SHP77 (cell line): Measurements from ENCODE around the gene TMEM270.
A peak's percentile ranks its signal among the peaks of the same experiment; 100 is the strongest.
"Not testable (repeated sequence)": the region's sequence is repeated elsewhere in the genome, so short reads cannot be mapped to it uniquely, and the experiment has no call there.

Source experiments
- DNase-seq, 2 experiments: peaks; one replicate each; lab custom pipeline; 2025; lab: John Stamatoyannopoulos, UW

Gene TMEM270

GRCh38 chr7:73832806-73833205 is 28.2 kb upstream of the TMEM270 start:
- DNase-seq: no peak

GRCh38 chr7:73833251-73833919 is 27.6 kb upstream of the TMEM270 start:
- peak; percentile 57 to 59 for DNase-seq

- no peak for DNase-seq
These were observed 26.2 kb upstream of the TMEM270 start for GRCh38 chr7:73834626-73835191.

GRCh38 chr7:73837167-73837566 is 23.8 kb upstream of the TMEM270 start:
- DNase-seq: not testable (repeated sequence)

- DNase-seq: no peak
These were observed 22.3 kb upstream of the TMEM270 start for GRCh38 chr7:73838642-73839041.

GRCh38 chr7:73839290-73839689 is 21.7 kb upstream of the TMEM270 start:
- DNase-seq: no peak

- no peak for DNase-seq
These were observed 20.9 kb upstream of the TMEM270 start for GRCh38 chr7:73839743-73840714.

GRCh38 chr7:73840715-73841379 is 20.1 kb upstream of the TMEM270 start:
- no peak for DNase-seq

GRCh38 chr7:73841689-73842066 is 19.3 kb upstream of the TMEM270 start:
- DNase-seq: no peak

GRCh38 chr7:73842067-73842976 is 18.6 kb upstream of the TMEM270 start, which contains the start of gene METTL27:
Gene METTL27, minus strand, starts transcription at chr7:73842516. Its CDS starts 376 bp downstream, at chr7:73842140.
- DNase-seq: peak; percentile 68 to 86

GRCh38 chr7:73844131-73844547 is 16.8 kb upstream of the TMEM270 start:
- DNase-seq: no peak

- no peak for DNase-seq
These were observed 16.0 kb upstream of the TMEM270 start for GRCh38 chr7:73844848-73845460.

- DNase-seq: not testable (repeated sequence)
These were observed 15.2 kb upstream of the TMEM270 start for GRCh38 chr7:73845701-73846195.

- DNase-seq: no peak
These were observed 12.8 kb upstream of the TMEM270 start for GRCh38 chr7:73847941-73848723.

- no peak for DNase-seq
These were observed 10.2 kb upstream of the TMEM270 start for GRCh38 chr7:73850781-73851207.

GRCh38 chr7:73851410-73852338 is 9.3 kb upstream of the TMEM270 start:
- no peak for DNase-seq

- no peak for DNase-seq
These were observed 8.5 kb upstream of the TMEM270 start for GRCh38 chr7:73852500-73852899.

GRCh38 chr7:73856941-73857340 is 4.0 kb upstream of the TMEM270 start:
- no peak for DNase-seq
